NB4 (cell line): ENCODE data around the gene MYT1.

Source experiments
- CTCF ChIP-seq: IDR thresholded peaks from one replicate; pipeline ENCODE4 v1.5.1; 2012; ENCODE audit warnings: low read depth, low read length
- MAX ChIP-seq: IDR thresholded peaks from 2 replicates; pipeline ENCODE4 v1.6.1; 2011; ENCODE audit warnings: low read depth, low read length
- POLR2A ChIP-seq: IDR thresholded peaks from 2 replicates; pipeline ENCODE4 v1.6.1; 2011; ENCODE audit warnings: mild to moderate bottlenecking; ENCODE audit not compliant: insufficient read length; ENCODE audit errors: extremely low read depth

- TF ChIP-seq POLR2A (no peak), CTCF (no peak), MAX (no peak)
Measured at GRCh38 chr20:64194269-64194668, 30.0 kb downstream of the MYT1 start.
